K562 (cell line): ENCODE measurements around the gene PYGB. TPM values are rescaled to one million over a fixed set of nuclear protein-coding genes. Genes with fewer than 3 reads are reported as not detected.

Experiments used
- FOXP1 ChIP-seq: sonication (generic); formaldehyde crosslinking; IDR thresholded peaks from 2 replicates; pipeline ENCODE4 v1.8.0; 2022; ENCODE audit warnings: mild to moderate bottlenecking, missing genetic modification reagents
- IFI16 ChIP-seq: fragments of 250-450 bp; sonication (Bioruptor Pico); IDR thresholded peaks from 2 replicates; pipeline ENCODE4 v2.1.2; 2022; ENCODE audit warnings: mild to moderate bottlenecking, inconsistent platforms
- MXD1 ChIP-seq: fragments of 250-450 bp; sonication (Bioruptor Pico); IDR thresholded peaks from 2 replicates; pipeline ENCODE4 v1.8.0; 2021; ENCODE audit warnings: borderline replicate concordance, mild to moderate bottlenecking, moderate library complexity; ENCODE audit not compliant: poor library complexity, severe bottlenecking
- MXI1 ChIP-seq: IDR thresholded peaks from 2 replicates; pipeline ENCODE4 v1.6.1; 2011; ENCODE audit warnings: low read depth, mild to moderate bottlenecking, improper control_type of control experiment, low read length
- NEUROD1 ChIP-seq: fragments of 150-350 bp; IDR thresholded peaks from 2 replicates; pipeline ENCODE4 v1.6.1; 2014; ENCODE audit warnings: borderline replicate concordance, low read length, low read depth; ENCODE audit not compliant: partially characterized antibody
- SAFB ChIP-seq: fragments of 200-400 bp; formaldehyde crosslinking; IDR thresholded peaks from 2 replicates; pipeline ENCODE4 v1.6.1; 2017; ENCODE audit warnings: low read depth, low read length, borderline replicate concordance
- SPI1 ChIP-seq: IDR thresholded peaks from 2 replicates; pipeline ENCODE4 v1.6.1; 2011; ENCODE audit warnings: low read depth, low read length, control low read depth, borderline replicate concordance
- STAT5B ChIP-seq: fragments of 250-450 bp; sonication (Bioruptor Pico); IDR thresholded peaks from 2 replicates; pipeline ENCODE4 v1.8.0; 2021; ENCODE audit warnings: mild to moderate bottlenecking, inconsistent platforms
- TEAD4 ChIP-seq, 2 experiments: sonication (generic) in 1 of 2; formaldehyde crosslinking in 1 of 2; IDR thresholded peaks; 2 replicates each; pipeline versions ENCODE4 v1.6.1 to v1.8.0; 2012 to 2022; ENCODE audit warnings: borderline replicate concordance in 1 of 2, inconsistent platforms in 1 of 2, low read length in 1 of 2, mild to moderate bottlenecking in 1 of 2, missing genetic modification reagents in 1 of 2
- ZNF277 ChIP-seq: fragments of 250-450 bp; sonication (Bioruptor Pico); IDR thresholded peaks from 2 replicates; pipeline ENCODE4 v1.8.0; 2022; ENCODE audit warnings: inconsistent platforms, mild to moderate bottlenecking, moderate library complexity, borderline replicate concordance
- polyA plus RNA-seq, 8 experiments: library from polyadenylated mRNA; depleted of rRNA in 4 of 8; stranded (reverse) in 5 of 8; unstranded in 3 of 8; fragments of >200 nt; fragmentation: Nextera tagmentation in 2 of 8; fragmentation: Illumina TruSeq in 1 of 8; extraction: Ambion mirVana in 2 of 8; extraction: Trizol in 1 of 8; gene quantifications; 2 replicates each; pipeline versions ENCODE4 v1.2.1 to v1.2.3, GENCODE V29; 2011 to 2014; ENCODE audit warnings: inconsistent platforms in 1 of 8, missing spikeins in 1 of 8
- total RNA-seq, 7 experiments: library from RNA; depleted of rRNA in 6 of 7; stranded (reverse); fragments of >200 nt in 6 of 7; fragmentation: Illumina TruSeq in 2 of 7; extraction: Trizol in 2 of 7; gene quantifications; 2 replicates each; pipeline versions ENCODE4 v1.2.1 to v1.2.3, GENCODE V29; 2011 to 2021; ENCODE audit warnings: low replicate concordance in 1 of 7
- TF ChIP-seq, protein P1 (sequence below): fragments of 450-650 bp; IDR thresholded peaks from 2 replicates; pipeline ENCODE4 v1.6.1; 2017; ENCODE audit warnings: antibody characterized with exemption
- TF ChIP-seq, protein P2 (sequence below): fragments of 450-650 bp; IDR thresholded peaks from 2 replicates; pipeline ENCODE4 v1.6.1; 2017; ENCODE audit warnings: antibody characterized with exemption, mild to moderate bottlenecking
- TF ChIP-seq, protein P3 (sequence below): fragments of 450-650 bp; IDR thresholded peaks from 2 replicates; pipeline ENCODE4 v1.6.1; 2016; ENCODE audit warnings: low read depth, mild to moderate bottlenecking, moderate library complexity
- TF ChIP-seq, protein P4 (sequence below): sonication (generic); formaldehyde crosslinking; IDR thresholded peaks from 2 replicates; pipeline ENCODE4 v1.8.0; 2022; ENCODE audit warnings: mild to moderate bottlenecking, missing genetic modification reagents

Gene PYGB
- total and polyA plus RNA-seq, 9 of the 15 experiments (the other 6 are each of a cell fraction or from before 2014, with no cell fraction given) = 0.34 to 18.0 (median 9.8) TPM

DNA sequence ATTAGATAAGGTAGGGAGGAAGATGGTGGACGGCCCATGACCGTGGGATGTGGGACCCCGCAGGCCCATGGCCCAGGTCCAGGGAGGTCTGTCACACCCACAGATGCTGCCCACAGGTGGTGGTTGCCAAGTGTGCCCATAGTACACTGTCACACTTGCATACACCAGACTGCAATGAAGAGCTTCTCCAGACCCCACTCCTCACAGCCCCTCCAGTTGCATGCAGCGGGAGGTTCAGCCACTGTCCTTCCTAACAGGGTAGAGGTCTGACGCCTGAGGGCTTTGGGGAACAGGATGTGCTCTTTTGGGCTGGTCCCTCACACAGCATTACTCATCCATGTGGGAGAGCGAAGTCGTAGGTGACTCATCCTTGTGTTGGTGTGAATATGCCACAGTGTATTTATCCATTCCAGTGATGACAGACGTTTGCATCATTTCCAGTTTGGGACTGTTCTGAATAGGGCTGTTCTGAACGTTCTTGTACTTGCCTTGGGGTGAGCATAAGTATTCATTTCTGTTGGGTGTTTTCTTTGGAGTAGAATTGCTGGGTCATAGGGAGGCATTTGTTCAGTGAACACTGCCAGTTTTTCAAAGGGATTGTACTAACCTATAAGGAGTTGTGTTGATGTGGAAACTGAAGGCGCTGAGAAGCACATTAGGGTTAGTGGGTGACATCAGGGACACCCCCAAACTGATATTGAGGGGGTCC, 10.1 kb upstream of the PYGB start (continued):
- TF ChIP-seq ZNF277 (no peak), SAFB (no peak), NEUROD1 (peak; percentile 50), TEAD4 (IDR thresholded peaks at IDR 0.05; ENCODE audit: low read length) (peak; percentile 46; the same call in 1 of the 2 replicates), TEAD4 (CRISPR knock-in tag; IDR thresholded peaks at IDR 0.05; ENCODE audit: borderline replicate concordance) (no peak), SPI1 (no peak), MXI1 (no peak), FOXP1 (CRISPR knock-in tag) (peak; percentile 79), STAT5B (CRISPR knock-in tag) (no peak), IFI16 (no peak), MXD1 (CRISPR knock-in tag) (no peak)
- TF ChIP-seq, protein P1, sequence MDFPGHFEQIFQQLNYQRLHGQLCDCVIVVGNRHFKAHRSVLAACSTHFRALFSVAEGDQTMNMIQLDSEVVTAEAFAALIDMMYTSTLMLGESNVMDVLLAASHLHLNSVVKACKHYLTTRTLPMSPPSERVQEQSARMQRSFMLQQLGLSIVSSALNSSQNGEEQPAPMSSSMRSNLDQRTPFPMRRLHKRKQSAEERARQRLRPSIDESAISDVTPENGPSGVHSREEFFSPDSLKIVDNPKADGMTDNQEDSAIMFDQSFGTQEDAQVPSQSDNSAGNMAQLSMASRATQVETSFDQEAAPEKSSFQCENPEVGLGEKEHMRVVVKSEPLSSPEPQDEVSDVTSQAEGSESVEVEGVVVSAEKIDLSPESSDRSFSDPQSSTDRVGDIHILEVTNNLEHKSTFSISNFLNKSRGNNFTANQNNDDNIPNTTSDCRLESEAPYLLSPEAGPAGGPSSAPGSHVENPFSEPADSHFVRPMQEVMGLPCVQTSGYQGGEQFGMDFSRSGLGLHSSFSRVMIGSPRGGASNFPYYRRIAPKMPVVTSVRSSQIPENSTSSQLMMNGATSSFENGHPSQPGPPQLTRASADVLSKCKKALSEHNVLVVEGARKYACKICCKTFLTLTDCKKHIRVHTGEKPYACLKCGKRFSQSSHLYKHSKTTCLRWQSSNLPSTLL = no peak
- TF ChIP-seq, protein P2, sequence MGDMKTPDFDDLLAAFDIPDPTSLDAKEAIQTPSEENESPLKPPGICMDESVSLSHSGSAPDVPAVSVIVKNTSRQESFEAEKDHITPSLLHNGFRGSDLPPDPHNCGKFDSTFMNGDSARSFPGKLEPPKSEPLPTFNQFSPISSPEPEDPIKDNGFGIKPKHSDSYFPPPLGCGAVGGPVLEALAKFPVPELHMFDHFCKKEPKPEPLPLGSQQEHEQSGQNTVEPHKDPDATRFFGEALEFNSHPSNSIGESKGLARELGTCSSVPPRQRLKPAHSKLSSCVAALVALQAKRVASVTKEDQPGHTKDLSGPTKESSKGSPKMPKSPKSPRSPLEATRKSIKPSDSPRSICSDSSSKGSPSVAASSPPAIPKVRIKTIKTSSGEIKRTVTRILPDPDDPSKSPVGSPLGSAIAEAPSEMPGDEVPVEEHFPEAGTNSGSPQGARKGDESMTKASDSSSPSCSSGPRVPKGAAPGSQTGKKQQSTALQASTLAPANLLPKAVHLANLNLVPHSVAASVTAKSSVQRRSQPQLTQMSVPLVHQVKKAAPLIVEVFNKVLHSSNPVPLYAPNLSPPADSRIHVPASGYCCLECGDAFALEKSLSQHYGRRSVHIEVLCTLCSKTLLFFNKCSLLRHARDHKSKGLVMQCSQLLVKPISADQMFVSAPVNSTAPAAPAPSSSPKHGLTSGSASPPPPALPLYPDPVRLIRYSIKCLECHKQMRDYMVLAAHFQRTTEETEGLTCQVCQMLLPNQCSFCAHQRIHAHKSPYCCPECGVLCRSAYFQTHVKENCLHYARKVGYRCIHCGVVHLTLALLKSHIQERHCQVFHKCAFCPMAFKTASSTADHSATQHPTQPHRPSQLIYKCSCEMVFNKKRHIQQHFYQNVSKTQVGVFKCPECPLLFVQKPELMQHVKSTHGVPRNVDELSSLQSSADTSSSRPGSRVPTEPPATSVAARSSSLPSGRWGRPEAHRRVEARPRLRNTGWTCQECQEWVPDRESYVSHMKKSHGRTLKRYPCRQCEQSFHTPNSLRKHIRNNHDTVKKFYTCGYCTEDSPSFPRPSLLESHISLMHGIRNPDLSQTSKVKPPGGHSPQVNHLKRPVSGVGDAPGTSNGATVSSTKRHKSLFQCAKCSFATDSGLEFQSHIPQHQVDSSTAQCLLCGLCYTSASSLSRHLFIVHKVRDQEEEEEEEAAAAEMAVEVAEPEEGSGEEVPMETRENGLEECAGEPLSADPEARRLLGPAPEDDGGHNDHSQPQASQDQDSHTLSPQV = no peak
- TF ChIP-seq, protein P3, sequence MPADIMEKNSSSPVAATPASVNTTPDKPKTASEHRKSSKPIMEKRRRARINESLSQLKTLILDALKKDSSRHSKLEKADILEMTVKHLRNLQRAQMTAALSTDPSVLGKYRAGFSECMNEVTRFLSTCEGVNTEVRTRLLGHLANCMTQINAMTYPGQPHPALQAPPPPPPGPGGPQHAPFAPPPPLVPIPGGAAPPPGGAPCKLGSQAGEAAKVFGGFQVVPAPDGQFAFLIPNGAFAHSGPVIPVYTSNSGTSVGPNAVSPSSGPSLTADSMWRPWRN = no peak
- TF ChIP-seq, protein P4, sequence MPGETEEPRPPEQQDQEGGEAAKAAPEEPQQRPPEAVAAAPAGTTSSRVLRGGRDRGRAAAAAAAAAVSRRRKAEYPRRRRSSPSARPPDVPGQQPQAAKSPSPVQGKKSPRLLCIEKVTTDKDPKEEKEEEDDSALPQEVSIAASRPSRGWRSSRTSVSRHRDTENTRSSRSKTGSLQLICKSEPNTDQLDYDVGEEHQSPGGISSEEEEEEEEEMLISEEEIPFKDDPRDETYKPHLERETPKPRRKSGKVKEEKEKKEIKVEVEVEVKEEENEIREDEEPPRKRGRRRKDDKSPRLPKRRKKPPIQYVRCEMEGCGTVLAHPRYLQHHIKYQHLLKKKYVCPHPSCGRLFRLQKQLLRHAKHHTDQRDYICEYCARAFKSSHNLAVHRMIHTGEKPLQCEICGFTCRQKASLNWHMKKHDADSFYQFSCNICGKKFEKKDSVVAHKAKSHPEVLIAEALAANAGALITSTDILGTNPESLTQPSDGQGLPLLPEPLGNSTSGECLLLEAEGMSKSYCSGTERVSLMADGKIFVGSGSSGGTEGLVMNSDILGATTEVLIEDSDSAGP (CRISPR knock-in tag) = no peak
